ENCODE data around the gene ELN.

DNA sequence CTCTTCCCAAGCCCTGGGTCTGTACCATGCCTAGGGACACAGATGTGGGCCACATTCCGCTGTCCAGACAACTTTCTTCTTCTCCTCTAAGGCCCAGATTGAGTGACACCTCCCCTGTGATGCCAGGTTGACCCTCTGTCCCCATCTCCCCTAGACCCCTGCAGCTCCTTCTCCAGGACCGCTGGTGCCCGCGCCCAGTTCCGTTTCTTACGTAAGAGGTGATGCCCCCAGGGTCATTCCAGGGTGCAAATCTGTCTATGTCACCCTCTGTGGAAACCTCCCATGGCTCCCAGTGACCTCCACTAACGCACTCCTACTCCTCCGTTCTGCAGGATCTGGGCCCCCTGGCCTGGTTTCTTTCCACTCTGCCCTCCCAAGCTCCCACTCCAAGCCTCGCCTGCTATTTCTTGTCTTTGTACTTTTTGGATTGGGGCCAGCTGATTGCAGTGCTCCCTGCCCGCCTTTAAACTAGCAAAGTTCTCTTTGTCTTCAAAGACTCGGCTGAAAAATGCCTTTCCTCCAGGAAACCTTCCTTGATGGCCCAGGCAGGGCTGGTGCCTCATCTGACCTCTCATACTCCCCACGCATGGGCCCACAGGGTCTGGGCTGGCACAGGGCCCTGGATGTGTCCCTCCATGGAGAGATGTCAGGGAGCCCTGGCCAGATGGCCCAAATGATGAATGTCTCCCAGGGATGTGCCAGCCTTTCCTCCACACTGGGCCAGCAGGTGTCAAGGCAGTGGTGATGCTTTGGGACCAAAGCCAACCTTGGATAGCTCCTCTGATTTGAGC, 21.3 kb upstream of the ELN start:
- TF ChIP-seq, protein P1, sequence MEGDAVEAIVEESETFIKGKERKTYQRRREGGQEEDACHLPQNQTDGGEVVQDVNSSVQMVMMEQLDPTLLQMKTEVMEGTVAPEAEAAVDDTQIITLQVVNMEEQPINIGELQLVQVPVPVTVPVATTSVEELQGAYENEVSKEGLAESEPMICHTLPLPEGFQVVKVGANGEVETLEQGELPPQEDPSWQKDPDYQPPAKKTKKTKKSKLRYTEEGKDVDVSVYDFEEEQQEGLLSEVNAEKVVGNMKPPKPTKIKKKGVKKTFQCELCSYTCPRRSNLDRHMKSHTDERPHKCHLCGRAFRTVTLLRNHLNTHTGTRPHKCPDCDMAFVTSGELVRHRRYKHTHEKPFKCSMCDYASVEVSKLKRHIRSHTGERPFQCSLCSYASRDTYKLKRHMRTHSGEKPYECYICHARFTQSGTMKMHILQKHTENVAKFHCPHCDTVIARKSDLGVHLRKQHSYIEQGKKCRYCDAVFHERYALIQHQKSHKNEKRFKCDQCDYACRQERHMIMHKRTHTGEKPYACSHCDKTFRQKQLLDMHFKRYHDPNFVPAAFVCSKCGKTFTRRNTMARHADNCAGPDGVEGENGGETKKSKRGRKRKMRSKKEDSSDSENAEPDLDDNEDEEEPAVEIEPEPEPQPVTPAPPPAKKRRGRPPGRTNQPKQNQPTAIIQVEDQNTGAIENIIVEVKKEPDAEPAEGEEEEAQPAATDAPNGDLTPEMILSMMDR (IDR thresholded peaks at IDR 0.05): no peak
- TF ChIP-seq POLR2A (IDR thresholded peaks at IDR 0.05): no peak

All from thyroid gland (tissue), 4 donors.